ENCODE data around the gene PXYLP1. TPM values are rescaled to one million over a fixed set of nuclear protein-coding genes. Genes with fewer than 3 reads are reported as not detected.

Gene PXYLP1
- total RNA-seq, 4 donors from 2014 or later: 0.46 to 13.1 (median 2.2) TPM

GRCh38 chr3:141289228-141289772 is 57.7 kb downstream of the PXYLP1 start:
- H3K4me1 ChIP-seq: peaks cover 0 to 19% of the 10 kb centered on the region in 2 donors
- H3K36me3 ChIP-seq: no peaks in the 10 kb centered on the region
- intact Hi-C loops (cut with DNase I; ENCODE audit: low total_unique reads) (no loop called here), in situ Hi-C loops (cut with MboI; ENCODE audit: low sequenced_read_pairs in 4 of 4) (no loop called here)
- no peaks in the 10 kb centered on the region for H3K27me3 ChIP-seq
- H3K27ac ChIP-seq: no peak overlapping the region
- no peak for TF ChIP-seq POLR2A (IDR thresholded peaks at IDR 0.05)
- no peak for TF ChIP-seq CTCF (IDR thresholded peaks at IDR 0.05 in 4 of 5, conservative IDR thresholded peaks at IDR 0.05 in 1 of 5)
- DNase-seq: no peak
- ATAC-seq: no peak
- no peaks in the 10 kb centered on the region for H3K9me3 ChIP-seq
- no peak overlapping the region for H3K4me3 ChIP-seq

DNA sequence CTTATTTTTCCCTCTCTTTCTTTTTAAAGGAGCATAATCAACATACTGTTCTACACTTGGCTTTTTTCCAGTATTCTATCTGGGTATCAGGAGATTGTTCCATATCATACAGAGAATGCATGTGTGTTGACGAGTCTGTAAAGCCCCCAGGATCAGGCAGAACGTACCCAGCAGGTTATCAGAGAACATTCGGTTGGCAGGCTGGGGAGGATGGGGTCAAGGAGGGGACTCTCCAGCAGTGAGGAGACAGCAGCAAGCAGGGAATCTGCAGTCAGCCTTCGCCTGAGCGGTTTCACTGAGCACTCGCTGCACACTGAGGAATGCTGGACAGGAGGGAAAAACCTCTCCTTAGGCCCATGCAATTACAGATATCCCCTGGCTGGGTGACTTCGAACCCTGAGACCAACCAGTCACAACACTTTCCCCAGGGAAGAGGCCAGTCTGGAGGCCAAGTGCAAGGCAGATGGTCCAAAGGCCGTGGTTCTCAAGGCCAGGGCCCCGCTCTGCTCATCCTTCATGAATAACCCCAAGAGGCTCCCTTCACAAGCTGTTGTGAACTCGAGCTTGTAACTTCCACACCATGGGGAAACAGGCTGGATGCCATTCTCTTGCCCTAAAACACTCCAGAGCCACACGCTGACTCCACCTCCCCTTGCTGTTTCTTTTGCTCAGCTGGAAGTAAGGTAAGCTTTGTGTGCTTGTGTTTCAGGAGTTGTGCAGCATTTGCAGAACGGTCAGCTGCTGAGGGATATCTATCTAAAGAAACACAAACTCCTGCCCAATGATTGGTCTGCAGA is 60.1 kb downstream of the PXYLP1 start:
- Histone ChIP-seq H3K4me3 (no peak overlapping the region), H3K9me3 (no peaks in the 10 kb centered on the region), H3K4me1 (peaks cover 0 to 26% of the 10 kb centered on the region in 2 donors), H3K36me3 (no peaks in the 10 kb centered on the region), H3K27ac (peak overlapping the region in 1 of 4 donors; percentile 35), H3K27me3 (no peaks in the 10 kb centered on the region)
- in situ Hi-C loops (cut with MboI; ENCODE audit: low sequenced_read_pairs in 4 of 4) (no loop called here), intact Hi-C loops (cut with DNase I; ENCODE audit: low total_unique reads) (no loop called here)
- TF ChIP-seq POLR2A (IDR thresholded peaks at IDR 0.05): no peak
- no peak for TF ChIP-seq CTCF (IDR thresholded peaks at IDR 0.05 in 4 of 5, conservative IDR thresholded peaks at IDR 0.05 in 1 of 5)
- DNase-seq (no peak), ATAC-seq (no peak)

DNA sequence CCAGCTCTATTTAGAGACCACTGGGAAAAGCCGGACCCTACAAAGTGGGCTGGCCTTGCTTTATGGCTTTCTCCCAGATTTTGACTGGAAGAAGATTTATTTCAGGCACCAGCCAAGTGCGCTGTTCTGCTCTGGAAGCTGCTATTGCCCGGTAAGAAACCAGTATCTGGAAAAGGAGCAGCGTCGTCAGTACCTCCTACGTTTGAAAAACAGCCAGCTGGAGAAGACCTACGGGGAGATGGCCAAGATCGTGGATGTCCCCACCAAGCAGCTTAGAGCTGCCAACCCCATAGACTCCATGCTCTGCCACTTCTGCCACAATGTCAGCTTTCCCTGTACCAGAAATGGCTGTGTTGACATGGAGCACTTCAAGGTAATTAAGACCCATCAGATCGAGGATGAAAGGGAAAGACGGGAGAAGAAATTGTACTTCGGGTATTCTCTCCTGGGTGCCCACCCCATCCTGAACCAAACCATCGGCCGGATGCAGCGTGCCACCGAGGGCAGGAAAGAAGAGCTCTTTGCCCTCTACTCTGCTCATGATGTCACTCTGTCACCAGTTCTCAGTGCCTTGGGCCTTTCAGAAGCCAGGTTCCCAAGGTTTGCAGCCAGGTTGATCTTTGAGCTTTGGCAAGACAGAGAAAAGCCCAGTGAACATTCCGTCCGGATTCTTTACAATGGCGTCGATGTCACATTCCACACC is 60.9 kb downstream of the PXYLP1 start:
- DNase-seq: no peak
- in situ Hi-C loops (cut with MboI; ENCODE audit: low sequenced_read_pairs in 4 of 4): no loop called here
- H3K27ac ChIP-seq: peak overlapping the region in 1 of 4 donors; percentile 35

GRCh38 chr3:141294301-141294700 is 62.7 kb downstream of the PXYLP1 start:
- in situ Hi-C loops (cut with MboI; ENCODE audit: low sequenced_read_pairs in 4 of 4) (no loop called here), intact Hi-C loops (cut with DNase I; ENCODE audit: low total_unique reads) (no loop called here)
- no peaks in the 10 kb centered on the region for H3K27me3 ChIP-seq
- H3K4me3 ChIP-seq: peak overlapping the region; percentile 24 to 46 (median 42)
- H3K27ac ChIP-seq: peak overlapping the region in 3 of 4 donors; percentile 36 to 47 (median 45)
- H3K4me1 ChIP-seq: peaks cover 0 to 26% of the 10 kb centered on the region in 2 donors
- no peaks in the 10 kb centered on the region for H3K36me3 ChIP-seq
- no peak for TF ChIP-seq CTCF (IDR thresholded peaks at IDR 0.05 in 4 of 5, conservative IDR thresholded peaks at IDR 0.05 in 1 of 5)
- no peak for TF ChIP-seq POLR2A (IDR thresholded peaks at IDR 0.05)
- DNase-seq (no peak), ATAC-seq (no peak)
- no peaks in the 10 kb centered on the region for H3K9me3 ChIP-seq

More for the DNA sequence above, 60.9 kb downstream of the PXYLP1 start:
- Histone ChIP-seq H3K4me3 (no peak overlapping the region), H3K9me3 (no peaks in the 10 kb centered on the region), H3K36me3 (no peaks in the 10 kb centered on the region), H3K4me1 (peaks cover 0 to 26% of the 10 kb centered on the region in 2 donors), H3K27me3 (no peaks in the 10 kb centered on the region)
- peak in 1 of 2 donors; percentile 41 for ATAC-seq
- intact Hi-C loops (cut with DNase I; ENCODE audit: low total_unique reads): no loop called here
- TF ChIP-seq POLR2A (IDR thresholded peaks at IDR 0.05) (no peak), CTCF (IDR thresholded peaks at IDR 0.05 in 4 of 5, conservative IDR thresholded peaks at IDR 0.05 in 1 of 5) (no peak)
